ENCODE results near the gene HDGFL3. TPM values are rescaled to one million over a fixed set of nuclear protein-coding genes. Genes with fewer than 3 reads are reported as not detected.
"Not testable (repeated sequence)": the region's sequence is repeated elsewhere in the genome, so short reads cannot be mapped to it uniquely, and the experiment has no call there.

HDGFL3 gene
- total RNA-seq, result 6.2 TPM

DNA sequence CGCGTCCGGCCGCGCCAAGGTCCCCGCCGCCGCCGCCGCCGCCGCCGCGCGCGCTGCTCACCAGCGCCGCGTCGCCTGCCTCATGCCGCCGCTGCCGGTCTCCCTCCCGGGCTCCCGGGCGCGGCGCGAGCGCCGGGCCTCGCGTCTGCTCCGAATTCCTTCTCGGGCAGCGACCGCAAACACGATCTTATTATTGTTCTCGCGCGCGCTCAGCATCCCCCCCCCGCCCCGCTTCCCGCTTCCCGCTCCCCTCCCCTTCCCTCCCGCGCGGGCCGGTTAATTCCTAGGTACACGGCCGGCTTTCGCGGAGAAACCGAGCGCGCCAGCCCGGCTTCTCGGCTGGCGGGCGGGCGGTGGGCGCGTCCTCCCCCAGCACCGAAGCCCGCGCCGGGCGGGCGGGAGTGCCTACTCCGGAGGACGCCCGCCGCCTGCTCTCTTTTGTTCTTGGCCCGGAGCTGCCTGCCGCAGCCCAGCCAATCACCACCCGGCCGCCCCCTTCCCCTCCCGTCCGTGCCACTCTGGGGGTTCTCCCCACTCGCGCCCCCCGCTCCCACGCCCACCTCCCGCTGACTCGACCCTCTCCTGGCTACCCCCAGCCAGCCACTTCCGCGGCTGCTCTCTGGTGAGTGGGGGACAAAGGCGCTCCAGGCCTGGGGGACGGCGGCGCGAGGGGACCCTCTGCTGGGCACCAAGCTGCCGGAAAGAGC, at the start of gene HDGFL3:
Gene HDGFL3 (minus strand): TSS at position 164 of the 707 bp plus-strand sequence. CDS start 409 bp downstream, outside the sequence.
- peak in 2 of 3 donors; percentile 72 to 73 for DNase-seq (ENCODE audit: low read depth in 2 of 3, low spot score in 2 of 3)

DNA sequence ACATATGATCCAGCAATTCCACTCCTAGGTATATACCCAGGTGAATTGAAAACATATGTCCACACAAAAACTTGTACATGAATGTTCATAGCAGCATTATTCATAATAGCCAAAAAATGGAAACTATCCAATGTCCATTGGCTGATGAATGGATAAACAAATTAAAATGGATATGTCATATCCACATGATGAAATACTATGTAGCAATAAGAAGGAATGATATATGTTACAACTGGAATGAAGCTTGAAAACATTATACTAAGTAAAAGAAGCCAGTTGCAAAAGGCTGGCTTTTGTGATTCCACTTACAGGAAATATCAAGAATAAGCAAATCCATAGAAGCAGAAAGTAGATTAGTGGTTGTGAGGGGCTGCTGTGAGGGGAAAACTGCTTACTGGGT, 43.2 kb upstream of the HDGFL3 start:
- DNase-seq (ENCODE audit: low read depth in 2 of 3, low spot score in 2 of 3), result no peak

DNA sequence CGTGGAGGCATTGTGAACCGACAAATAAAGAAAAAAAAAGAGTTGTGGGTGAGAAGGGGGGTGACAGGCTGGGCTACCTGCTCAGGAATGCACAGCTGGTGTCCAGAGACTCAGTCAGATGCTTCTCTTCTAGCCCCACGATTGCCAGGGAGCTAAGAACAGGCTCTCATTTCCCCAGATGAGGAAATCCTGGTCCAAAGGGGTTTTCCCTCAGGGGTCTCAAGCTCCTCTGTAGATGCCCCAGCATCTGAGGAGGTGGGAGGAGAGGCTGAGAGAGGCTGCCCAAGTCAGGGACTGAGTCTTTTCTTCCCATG, 41.4 kb upstream of the HDGFL3 start:
- DNase-seq (ENCODE audit: low read depth in 2 of 3, low spot score in 2 of 3), result no peak

DNA sequence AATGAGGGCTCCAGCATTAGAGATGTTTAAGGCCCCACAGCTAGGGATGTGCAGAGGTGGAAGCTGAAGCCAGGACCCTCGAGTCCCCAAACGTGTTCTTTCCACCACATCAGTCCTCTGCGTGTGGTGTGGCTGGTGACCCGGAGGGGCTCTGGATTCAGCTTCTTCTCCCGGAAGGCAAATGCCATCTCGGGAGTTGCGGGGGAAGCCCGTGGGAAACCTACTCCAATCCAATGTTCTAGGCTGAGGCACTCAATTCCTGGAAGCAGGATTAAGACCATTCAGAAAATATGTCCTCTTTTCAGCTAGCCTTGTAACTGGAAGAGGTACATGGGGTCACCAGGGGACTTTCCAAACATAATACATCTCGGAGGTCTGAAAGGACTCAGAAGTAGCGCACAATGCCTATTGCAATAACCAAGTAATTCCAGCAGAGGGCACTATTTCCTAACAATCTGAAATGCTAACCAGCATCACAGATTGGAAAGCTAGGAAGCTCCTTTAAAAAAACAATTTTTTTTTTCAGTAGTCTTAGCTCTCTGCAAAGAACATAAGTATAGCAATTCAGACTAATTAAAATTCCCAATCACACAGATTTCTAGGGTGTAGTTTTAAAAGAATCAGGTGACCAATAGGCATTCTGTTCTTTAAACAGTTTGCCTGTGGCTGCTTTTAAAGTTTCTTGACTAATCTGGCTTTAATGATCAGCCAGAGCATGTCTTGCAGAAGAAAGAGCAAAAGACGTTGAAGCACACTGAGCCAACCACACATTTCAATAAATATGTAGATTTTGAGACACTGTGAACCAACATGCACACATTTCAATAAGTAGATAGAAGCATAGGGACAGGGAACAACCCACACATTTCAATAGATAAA, 40.8 kb upstream of the HDGFL3 start:
- peak; percentile 5 to 81 (median 46) for DNase-seq (ENCODE audit: low read depth in 2 of 3, low spot score in 2 of 3)

DNA sequence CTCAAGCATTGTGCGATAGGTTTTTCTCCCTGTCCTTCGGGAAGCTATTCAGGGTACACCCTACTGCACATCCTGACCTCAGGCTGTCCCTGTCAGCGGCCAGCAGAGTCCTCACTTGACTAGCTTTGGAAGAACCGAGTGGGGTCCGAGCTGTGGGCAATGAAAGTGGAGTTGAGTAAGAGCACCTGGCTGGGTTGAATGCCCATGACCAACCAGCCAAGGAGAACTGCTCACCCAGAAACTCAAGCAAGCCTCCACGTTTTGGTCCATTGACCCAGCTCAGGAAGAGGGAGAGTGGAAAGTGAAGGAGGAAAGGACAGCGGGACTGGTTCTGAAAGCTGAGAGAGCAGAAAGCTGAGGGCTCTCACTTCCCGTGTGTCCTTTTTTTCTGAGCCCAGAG, 36.0 kb upstream of the HDGFL3 start:
- DNase-seq (ENCODE audit: low read depth in 2 of 3, low spot score in 2 of 3), result no peak

DNA sequence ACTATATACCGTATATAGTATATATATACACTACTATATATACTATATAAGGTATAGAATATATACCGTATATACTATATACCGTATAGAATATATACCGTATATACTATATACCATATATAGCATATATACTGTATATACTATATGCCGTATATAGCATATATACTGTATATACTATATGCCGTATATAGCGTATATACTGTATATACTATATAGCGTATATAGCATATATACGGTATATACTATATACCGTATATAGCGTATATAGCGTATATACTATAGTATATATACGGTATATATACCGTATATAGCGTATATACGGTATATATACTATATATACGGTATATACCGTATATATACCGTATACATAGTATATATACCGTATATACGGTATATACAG, 22.6 kb upstream of the HDGFL3 start:
- DNase-seq (ENCODE audit: low read depth in 2 of 3, low spot score in 2 of 3), result no peak

DNA sequence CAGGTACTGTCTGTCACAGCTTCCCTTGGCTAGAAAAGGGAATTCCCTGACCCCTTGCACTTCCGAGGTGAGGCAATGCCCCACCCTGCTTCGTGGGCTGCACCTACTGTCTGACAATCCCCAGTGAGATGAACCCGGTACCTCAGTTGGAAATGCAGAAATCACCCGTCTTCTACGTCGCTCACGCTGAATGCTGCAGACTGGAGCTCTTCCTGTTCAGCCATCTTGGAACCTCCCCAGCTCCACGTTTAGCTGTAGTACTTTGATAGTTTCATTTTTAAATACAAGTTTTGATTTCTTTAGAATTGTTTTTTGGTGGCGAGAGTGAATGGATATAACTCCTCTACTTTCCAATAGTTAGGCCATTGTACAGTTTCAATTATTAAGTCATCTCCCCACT, 17.8 kb upstream of the HDGFL3 start:
- DNase-seq (ENCODE audit: low read depth in 2 of 3, low spot score in 2 of 3), result no peak

DNA sequence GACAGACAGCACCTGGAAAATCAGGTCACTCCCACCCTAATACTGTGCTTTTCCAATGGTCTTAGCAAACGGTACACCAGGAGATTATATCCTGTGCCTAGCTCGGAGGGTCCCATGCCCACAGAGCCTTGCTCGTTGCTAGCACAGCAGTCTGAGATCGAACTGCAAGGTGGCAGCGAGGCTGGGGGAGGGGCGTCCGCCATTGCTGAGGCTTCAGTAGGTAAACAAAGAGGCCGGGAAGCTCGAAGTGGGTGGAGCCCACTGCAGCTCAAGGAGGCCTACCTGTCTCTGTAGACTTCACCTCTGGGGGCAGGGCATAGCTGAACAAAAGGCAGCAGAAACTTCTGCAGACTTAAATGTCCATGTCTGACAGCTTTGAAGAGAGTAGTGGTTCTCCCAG, 14.2 kb upstream of the HDGFL3 start:
- not testable (repeated sequence) for DNase-seq (ENCODE audit: low read depth in 2 of 3, low spot score in 2 of 3)

DNA sequence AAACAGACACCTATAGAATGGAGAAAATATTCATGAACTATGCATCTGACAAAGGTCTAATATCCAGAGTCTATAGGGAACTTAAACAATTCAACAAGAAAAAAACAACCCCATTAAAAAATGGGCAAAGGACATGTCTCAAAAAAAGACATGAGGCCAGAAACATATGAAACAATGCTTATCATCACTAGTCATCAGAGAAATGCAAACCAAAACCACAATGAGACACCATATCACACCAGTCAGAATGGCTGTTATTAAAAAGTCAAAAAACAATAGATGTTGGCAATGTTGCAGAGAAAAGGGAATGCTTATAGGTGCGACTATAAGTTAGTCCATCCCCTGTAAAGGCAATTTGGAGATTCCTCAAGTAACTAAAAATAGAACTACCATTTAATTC, 11.4 kb upstream of the HDGFL3 start:
- no peak for DNase-seq (ENCODE audit: low read depth in 2 of 3, low spot score in 2 of 3)

DNA sequence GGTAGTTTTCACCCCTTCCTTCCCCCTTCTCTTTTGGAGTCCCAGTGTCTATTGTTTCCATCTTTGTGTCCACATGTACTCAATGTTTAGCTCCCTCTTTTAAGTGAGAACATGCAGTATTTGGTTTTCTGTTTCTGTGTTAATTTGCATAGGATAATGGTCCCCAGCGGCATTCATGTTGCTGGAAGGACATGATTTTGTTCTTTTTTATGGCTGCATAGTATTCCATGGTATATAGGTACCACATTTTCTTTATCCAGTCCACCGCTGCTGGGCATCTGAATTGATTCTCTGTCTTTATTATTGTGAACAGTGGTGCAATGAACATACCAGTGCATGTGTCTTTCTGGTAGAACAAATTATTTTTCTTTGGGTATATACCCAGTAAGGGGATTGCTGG, 7.7 kb upstream of the HDGFL3 start:
- DNase-seq (ENCODE audit: low read depth in 2 of 3, low spot score in 2 of 3), result no peak

DNA sequence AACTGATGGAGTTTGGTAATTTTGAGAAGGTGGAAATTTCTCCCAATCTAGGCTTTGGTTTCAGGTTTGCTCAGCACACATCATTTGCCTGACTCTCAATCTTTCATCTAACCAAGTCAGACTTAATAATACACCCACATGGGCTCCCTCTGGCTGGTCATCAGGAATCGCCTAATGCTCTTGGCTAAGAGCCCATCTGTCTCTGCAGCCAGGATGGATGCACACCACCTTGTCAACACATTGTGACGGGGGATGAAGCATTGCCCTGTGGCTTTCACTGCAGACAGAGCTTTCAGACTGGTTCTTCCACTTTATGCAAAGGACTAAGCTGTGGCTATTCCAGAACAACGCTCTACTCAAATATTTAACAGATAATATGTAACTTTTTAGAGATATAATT, 3.0 kb upstream of the HDGFL3 start:
- DNase-seq (ENCODE audit: low read depth in 2 of 3, low spot score in 2 of 3), result no peak

DNA sequence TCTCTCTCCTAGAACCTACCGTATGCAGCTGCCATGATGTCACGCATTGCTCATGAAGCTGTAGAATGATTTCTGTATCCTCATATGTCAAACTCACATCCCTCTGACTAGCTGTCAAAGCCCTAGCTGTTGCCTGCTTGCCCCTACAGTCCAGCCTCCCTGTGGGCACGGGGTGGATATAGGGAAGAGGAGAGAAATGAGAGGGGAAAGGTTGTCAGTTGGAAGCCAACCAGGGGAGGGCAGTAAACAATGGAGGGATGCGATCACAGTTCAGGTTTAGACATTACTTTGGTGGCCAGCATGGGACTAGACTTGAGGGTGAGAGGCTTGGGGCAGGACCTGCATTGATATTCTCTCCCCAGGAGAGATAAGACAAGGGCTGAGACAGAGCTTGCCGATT, 1.7 kb upstream of the HDGFL3 start:
- DNase-seq (ENCODE audit: low read depth in 2 of 3, low spot score in 2 of 3), result no peak

DNA sequence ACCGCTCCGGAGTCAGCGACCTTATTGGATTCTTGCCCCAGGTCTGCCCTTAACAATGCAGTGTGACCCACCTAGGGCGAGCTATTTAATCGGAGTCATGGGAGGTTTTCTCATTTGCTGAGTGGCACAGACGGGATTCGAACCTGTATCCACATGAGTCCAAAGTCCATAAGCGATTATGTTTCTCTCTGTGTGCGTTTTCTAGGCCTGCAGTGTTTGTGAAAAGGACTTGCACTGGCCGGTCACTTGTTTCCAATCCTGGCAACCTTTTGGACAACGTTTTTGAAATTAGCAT, 691 bp upstream of the HDGFL3 start:
- no peak for DNase-seq (ENCODE audit: low read depth in 2 of 3, low spot score in 2 of 3)

DNA sequence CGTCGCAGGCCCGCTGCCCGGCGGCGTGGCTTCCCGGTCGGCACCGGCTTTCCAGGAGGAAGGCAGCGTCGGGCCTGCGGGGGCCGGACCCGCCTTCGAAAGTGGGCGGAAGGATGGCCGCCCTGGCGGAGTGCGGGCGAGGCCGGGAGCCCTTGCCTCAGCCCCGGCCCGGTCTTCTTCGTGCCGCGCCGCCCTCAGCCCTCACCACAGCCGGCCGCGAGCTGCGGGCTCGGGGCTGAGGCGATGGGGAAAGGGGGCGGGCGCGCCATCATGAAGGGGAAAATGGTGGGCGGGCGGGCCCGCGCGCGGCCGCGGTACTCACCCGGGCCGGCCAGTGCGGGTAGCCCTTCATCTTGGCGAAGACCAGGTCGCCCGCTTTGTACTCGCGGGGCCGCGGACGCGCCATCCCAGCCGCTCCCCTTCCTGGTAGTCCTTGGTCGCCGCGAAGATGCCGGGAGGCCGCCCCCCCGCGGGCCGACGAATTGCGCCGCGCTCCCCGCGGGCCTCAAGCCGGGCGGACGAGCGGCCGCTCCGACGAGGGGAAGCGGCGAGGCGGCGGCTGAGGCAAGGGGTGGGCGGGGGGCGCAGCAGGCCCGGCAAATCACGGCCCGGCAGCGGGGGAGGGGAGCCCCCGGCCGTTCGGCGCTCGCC, 489 bp downstream of the HDGFL3 start:
- DNase-seq (ENCODE audit: low read depth in 2 of 3, low spot score in 2 of 3), result peak in 2 of 3 donors; percentile 39 to 47

DNA sequence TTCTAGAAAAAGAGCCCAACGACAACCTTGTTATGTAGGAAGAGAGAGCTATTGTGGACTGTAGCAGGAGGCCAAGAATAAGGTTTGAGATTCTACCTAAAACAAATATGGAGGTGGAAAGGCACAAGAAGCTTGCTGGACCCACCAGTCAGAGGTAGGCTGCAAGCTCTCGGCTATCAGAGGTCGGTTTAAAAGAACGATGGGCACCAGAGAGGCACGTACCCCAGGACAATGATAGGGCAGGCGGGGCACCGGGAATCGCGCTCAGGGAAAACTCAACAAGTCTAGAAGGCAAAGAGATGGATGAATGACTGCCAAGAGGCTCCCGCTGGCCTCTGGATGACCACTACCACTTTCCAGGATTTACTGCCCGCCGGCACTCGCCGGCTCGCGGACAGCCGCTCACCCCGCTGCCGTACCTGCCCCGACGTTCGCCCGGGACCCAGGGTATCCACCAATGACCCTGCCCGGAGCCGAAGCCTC, 1.1 kb downstream of the HDGFL3 start:
- DNase-seq (ENCODE audit: low read depth in 2 of 3, low spot score in 2 of 3), result peak in 1 of 3 donors; percentile 25

DNA sequence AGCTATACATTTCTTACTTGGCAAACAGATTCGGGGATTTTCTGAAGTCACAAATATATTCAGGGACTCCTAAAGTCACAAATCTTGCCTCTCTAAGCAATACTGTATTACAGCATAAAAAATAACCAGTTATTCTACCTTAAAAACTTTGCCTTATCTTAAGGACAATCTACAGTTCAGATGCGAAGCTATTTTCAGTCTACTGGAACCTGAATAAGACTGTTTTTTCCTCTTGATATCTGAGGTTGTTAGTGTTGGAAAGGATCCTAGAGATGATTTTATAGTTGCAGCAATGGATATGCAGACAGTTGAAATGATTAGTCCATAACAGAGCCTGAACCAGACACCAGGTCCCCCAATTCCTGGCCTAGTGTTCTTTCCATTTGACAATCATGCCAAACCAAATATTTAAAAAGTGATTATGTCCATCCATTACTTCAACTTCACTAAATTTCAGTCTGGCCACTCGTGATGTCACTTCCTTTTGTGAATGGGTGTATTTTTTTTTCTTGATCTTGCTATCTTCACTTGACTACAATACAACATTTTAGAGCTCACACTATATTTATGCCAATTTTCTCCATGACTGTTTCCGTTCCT, 1.8 kb downstream of the HDGFL3 start:
- DNase-seq (ENCODE audit: low read depth in 2 of 3, low spot score in 2 of 3), result no peak

DNA sequence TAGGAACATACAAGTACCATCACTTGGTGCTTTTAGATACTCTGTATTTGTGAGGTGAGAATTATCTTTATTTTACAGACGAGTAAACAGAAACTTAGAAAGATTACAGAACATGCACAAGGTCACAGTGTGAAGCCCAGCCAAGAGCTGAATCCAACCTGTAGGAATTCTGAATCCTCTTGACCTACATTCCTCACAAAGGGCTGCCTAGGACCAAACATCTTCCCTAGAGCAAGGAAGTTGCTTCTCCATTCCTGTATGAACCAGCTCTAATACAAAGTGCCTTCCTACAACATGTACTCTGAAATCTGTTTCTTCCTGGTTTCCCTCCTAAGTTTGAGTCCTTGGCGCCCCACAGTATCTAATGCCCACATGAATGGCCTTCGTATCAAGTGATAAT, 2.9 kb downstream of the HDGFL3 start:
- no peak for DNase-seq (ENCODE audit: low read depth in 2 of 3, low spot score in 2 of 3)

DNA sequence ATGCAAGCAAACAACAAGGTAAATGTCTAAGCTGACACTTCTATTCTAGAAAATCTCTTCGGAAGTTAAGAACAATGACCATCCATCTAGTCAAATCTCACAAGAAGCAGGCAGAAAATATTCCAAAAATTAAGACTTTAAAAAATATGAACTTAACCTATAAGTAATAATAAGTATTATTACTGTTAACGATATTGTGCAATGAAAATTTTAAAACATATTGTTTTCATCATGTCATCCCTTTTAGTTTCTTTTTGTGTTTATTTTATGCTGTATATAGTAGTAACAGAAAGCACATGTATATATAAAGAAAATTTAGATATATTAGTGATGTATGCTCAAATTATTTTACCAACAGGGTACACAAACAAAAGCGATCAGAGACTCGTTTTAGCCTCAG, 4.1 kb downstream of the HDGFL3 start:
- no peak for DNase-seq (ENCODE audit: low read depth in 2 of 3, low spot score in 2 of 3)

DNA sequence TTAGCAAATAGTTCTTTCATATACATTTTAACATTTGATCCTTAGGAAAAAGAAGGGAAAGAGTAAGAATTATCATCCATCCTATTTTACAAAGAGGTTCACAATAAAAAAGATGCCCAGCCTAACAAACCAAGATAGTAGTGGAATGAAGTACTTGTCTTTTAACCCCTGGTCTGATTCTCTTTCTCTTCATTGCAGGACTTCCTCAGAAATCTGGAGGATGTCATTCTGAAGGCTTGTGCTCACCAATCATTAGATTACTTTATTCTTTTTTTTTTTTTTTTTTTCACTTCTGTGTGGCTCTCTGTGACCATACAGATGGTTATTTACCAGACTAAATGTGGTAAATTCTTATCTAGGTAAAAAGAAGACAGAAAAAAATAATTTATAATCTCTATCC, 7.0 kb downstream of the HDGFL3 start:
- DNase-seq (ENCODE audit: low read depth in 2 of 3, low spot score in 2 of 3), result no peak

DNA sequence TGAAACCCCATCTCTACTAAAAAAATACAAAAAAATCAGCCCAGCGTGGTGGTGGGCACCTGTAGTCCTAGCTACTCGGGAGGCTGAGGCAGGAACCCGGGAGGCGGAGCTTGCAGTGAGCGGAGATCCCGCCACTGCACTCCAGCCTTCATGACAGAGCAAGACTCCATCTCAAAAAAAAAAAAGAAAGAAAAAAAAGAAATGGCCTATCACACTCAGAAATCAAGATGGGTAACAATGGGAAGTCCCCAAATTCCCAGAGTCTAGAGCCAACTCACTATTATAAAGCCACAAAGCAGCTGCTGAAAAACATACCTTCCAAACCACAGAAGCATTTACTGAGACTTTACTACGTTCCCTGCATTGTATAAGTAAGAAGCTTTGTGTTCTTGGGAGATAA, 7.5 kb downstream of the HDGFL3 start:
- DNase-seq (ENCODE audit: low read depth in 2 of 3, low spot score in 2 of 3), result no peak

DNA sequence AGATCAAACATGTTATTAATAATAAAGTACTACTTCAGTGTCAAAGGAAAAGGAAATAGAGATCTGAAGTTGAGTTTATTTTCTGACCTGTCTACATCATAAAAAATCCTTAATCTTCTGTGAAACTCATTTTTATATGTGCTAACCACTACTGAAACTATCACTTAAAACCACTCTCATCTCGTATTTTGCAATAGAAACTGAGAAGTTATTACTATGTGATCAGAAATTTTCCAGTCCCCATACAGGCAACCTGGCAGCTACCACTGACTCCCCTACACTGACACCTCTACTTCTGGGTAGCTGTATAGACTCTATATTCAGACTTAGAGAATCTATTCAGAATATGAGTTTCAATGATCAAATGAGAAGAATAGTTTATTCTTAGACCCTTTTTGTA, 8.3 kb downstream of the HDGFL3 start:
- DNase-seq (ENCODE audit: low read depth in 2 of 3, low spot score in 2 of 3), result no peak
